HG03558 (cell line): ENCODE measurements around the gene SNX6.
"Not testable (repeated sequence)": the region's sequence is repeated elsewhere in the genome, so short reads cannot be mapped to it uniquely, and the experiment has no call there.

Experiments used
- ATAC-seq: cut with Tn5 transposase; IDR thresholded peaks from one replicate; pipeline ENCODE4 v1.9.1; 2021; ENCODE audit warnings: moderate number of reproducible peaks; ENCODE audit not compliant: unreplicated experiment; ENCODE audit errors: extremely low read depth

The SNX6 gene

GRCh38 chr14:34537677-34538009 is 92.3 kb downstream of the SNX6 start:
- ATAC-seq = no peak

- ATAC-seq = no peak
Measured at GRCh38 chr14:34536951-34537676, 92.8 kb downstream of the SNX6 start.

GRCh38 chr14:34527591-34527990 is 102.4 kb downstream of the SNX6 start:
- ATAC-seq = no peak

- ATAC-seq = not testable (repeated sequence)
Measured at GRCh38 chr14:34524216-34524615, 105.7 kb downstream of the SNX6 start.

- ATAC-seq = no peak
Measured at GRCh38 chr14:34522496-34522895, 107.5 kb downstream of the SNX6 start.

- ATAC-seq = not testable (repeated sequence)
Measured at GRCh38 chr14:34521071-34521470, 108.9 kb downstream of the SNX6 start.

- not testable (repeated sequence) for ATAC-seq
Measured at GRCh38 chr14:34520304-34520970, 109.5 kb downstream of the SNX6 start.
